Endometrial microvascular endothelial cells (primary cell): ENCODE results near the gene ACP5. TPM values are rescaled to one million over a fixed set of nuclear protein-coding genes. Genes with fewer than 3 reads are reported as not detected.
"Not testable (repeated sequence)": the region's sequence is repeated elsewhere in the genome, so short reads cannot be mapped to it uniquely, and the experiment has no call there.

ENCODE experiments used
- in situ Hi-C: cut with HindIII; loops from 2 replicates; pipeline ENCODE4 v1.10.0; 2017; ENCODE audit warnings: low sequenced_read_pairs, low pct_unique_long_range_greater_than_20kb; ENCODE audit errors: inconsistent ontology term
- total RNA-seq: library from RNA; depleted of rRNA; stranded (reverse); fragments of >200 nt; gene quantifications from one replicate; pipeline ENCODE4 v1.2.3, GENCODE V29; 2015; ENCODE audit errors: inconsistent ontology term

ACP5 gene
- total RNA-seq, 1 donor from 2014 or later: not detected

DNA sequence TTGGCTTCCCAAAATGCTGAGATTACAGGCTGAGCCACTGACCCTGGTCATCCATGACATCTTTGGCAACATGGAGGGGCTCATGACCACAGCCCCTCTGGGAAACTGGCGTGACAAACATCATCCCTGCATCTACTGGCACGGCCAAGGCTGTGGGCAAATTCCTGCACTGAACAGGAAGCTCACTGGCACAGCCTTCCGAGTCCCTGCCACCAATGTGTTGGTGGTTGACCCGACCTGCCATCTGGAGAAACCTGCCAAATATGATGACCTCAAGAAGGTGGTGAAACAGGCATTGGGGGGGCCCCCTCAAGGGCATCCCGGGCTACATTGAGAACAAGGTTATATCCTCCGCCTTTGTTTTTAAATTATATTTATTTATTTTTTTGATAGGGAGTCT is 8.9 kb upstream of the ACP5 start:
- in situ Hi-C loops: no loop called here

DNA sequence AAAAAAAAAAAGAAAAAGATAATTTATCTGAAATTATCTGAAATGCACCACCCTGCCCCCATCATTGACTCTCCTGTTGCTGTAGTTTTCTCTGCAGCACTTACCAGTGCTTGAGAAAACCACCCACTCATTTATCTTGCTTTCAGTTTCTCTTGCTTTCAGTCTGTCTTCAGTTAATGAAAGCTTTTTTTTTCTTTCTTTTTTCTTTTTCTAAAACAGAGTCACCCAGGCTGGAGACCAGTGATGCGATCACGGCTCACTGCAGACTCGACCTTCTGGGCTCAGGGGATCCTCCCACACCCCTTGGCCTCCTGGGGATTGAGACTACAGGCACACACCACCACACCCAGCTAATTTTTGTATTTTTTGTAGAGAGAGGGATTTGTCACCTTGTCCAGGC is 4.3 kb upstream of the ACP5 start:
- in situ Hi-C loops: no loop called here

DNA sequence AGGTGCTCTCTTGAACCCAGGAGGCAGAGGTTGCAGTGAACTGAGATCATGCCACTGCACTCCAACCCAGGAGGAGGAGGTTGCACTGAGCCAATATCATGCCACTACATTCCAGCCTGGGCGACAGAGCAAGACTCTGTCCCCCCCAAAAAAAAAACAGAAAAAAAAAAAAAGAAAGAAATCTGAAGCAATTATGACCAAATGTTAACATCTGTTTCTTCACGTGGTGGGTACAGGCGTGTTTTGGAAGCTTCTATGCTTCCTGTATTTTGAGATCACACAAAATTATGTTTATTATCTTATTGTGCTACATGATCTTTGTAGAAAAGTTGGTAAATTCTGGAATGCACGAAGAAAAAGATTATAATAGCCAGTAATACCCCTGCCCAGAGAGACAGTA is 2.7 kb upstream of the ACP5 start:
- in situ Hi-C loops: no loop called here

DNA sequence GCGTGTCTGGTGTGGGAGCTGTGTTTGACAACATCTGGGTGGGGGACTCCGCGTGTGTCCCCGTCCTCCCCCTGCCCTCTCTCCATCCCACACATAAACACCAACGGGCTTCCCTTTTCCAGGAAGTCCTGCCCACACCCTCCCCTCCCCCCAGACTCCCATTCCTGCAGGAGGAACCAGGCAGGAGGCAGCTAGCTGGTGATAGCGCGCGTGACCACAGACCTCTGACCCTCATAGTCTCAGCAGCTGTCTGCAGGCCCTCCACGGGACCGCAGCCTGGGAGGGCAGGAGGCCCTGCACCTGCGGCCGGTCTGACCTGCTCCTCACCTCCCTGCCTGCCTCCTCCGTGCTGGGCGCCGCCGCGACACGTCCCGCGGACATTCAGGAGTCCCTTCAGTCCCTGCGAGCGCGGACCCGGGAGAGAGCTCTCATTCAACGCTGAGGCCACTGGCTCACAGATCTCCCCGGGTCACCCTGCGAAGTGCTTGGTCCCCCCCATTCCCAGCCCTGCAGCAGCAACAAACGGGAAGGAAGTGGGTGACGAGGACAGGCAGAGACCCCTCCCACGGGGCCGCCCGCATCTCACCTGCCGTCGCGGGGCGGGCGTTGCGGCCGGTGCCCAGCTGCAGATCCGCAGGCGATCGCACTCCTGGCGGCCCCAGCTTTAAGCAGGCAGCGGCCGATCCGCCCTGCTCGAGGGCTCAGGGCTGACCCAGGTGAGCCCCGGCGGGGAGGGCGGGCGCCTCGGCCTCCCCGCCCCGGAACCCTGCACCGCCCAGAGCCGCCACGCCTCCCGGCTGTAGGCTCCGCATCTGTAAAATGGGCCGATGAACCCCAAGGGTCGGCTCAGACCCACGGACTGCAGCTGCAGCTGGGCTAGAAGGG is 1.1 kb upstream of the ACP5 start:
- in situ Hi-C loops: no loop called here

DNA sequence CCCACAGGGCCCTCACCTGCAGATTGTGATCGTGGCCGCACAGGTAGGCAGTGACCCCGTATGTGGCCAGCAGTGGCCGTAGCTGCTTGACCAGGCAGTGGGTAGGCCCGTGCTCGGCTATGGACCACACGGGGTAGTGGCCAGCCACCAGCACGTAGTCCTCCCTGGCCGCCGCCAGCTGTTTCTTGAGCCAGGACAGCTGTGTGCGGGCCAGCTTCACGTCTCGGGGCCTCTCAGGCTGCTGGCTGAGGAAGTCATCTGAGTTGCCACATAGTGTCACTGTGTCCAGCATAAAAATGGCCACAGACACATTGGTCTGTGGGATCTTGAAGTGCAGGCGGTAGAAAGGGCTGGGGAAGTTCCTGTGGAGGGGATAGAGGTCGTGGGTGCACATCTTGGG is 1.2 kb downstream of the ACP5 start:
- in situ Hi-C loops: no loop called here

DNA sequence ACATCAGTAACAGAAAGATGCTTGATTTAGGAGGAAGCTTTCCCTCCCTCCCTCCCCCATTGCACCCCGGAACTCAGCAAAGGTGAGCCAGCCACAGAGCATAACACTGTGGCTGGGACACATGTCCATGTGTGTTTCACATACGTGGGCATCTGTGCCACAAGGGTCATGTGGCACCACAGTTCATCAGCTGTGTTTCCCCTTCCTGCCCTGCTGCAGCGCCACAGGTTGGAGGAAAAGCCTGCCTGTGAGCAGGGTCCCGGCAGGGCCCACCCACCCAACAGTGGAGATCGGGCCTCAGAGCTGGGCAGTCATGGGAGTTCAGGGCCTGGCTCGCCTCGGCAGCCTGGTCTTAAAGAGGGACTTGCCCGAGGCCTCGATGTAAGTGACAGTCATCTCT is 2.8 kb downstream of the ACP5 start:
- in situ Hi-C loops: no loop called here

DNA sequence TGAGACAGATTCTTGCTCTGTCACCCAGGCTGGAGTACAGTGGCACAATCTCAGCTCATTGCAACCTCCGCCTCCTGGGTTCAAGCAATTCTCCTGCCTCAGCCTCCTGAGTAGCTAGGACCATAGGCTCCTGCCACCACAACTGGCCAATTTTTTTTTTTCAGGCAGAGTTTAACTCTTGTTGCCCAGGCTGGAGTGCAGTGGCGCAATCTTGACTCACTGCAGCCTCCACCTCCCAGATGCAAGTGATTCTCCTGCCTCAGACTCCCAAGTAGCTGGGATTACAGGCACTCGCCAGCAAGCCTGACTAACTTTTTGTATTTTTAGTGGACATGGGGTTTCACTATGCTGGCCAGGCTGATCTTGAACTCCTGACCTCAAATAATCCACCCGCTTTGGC is 3.7 kb downstream of the ACP5 start:
- in situ Hi-C loops: not testable (repeated sequence)

DNA sequence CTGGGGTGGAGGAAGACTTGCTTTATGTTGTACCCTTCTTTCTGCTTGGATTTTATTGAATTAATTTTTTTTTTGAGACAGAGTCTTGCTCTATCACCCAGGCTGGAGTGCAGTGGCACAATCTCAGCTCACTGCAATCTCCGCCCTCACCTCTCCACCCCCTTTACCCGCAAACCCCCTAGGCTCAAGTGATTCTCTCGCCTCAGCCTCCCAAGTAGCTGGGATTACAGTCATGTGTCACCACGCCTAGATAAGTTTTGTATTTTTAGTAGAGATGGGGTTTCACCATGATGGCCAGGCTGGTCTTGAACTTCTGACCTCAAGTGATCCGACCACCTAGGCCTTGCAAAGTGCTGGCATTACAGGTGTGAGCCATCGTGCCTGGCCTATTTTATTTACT is 4.1 kb downstream of the ACP5 start:
- in situ Hi-C loops: not testable (repeated sequence)

DNA sequence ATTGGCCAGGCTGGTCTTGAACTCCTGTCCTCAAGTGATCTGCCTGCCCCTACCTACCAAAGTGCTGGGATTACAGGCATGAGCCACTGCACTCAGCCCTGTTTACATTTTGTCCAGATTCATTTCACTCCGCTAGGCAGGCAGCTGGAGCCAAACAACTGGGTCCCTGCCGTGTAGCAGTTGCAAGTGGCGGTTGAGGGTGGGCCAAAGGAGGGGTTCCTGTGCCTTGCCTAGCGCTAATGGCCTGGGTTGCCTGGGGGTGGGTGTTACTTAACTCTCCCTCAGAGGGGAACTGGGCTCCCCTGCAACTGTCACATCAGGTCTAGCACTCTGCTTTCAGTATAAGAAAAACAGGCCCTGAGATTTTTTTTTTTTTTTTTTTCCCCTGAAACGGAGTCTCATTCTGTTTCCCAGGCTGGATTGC is 7.4 kb downstream of the ACP5 start:
- in situ Hi-C loops: no loop called here

DNA sequence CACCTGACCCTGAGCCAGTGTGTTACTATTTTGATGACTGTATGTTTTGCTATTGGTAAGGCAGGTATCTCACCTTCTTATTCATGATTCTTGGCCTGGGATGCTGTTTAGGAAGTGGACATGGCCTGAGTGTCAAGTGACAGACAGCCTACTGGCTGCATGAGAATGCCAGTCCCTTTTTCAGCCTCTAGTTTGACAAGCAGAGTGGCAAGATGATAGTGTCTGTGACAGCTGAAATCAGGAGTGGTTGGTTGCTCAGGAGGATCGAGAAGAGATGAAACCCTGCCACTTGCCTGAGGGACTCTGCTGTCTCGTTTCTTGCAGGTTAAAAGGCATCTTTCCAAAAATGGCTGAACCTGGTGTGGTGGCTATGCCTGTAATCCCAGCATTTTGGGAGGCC is 11.3 kb downstream of the ACP5 start:
- in situ Hi-C loops: no loop called here

DNA sequence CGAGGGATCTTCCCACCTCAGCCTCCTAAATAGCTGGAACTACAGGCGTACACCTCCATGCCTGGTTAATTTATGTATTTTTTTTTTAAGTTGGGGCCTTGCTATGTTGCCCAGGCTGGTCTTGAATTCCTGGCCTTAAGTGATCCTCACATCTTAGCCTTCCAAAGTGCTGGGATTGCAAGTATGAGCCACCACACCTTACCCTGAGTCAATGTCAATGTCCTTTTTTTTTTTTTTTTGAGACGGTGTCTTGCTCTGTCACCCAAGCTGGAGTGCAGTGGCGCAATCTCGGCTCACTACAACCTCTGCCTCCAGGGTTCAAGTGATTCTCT is 11.8 kb downstream of the ACP5 start:
- in situ Hi-C loops: not testable (repeated sequence)

DNA sequence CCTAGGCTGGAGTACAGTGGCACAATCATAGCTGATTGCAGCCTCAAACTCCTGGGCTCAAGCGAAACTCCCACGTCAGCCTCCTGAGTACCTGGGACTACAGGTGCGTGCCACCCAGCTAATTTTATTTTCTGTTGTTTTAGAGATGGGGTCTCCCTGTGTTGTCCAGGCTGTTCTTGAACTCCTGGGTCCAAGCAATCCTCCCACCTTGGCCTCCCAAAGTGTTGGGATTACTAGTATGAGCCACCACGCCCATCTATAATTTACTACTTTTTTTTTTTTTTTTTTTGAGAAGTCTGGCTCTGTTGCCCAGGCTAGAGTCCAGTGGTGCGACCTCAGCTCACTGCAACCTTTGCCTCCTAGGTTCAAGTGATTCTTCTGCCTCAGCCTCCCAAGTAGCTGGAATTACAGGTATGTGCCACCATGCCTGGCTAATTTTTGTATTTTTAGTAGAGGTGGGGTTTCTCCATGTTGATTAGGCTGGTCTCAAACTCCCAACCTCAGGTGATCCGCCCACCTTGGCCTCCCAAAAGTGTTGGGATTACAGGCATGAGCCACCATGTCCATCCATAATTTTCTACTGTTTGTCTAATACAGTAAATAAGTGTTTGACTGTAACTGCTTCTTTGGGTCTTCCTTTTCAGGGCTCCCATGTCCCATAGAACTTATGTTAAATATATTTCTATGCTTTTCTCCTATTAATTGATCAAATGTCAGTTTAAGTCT is 13.2 kb downstream of the ACP5 start:
- in situ Hi-C loops: not testable (repeated sequence)

DNA sequence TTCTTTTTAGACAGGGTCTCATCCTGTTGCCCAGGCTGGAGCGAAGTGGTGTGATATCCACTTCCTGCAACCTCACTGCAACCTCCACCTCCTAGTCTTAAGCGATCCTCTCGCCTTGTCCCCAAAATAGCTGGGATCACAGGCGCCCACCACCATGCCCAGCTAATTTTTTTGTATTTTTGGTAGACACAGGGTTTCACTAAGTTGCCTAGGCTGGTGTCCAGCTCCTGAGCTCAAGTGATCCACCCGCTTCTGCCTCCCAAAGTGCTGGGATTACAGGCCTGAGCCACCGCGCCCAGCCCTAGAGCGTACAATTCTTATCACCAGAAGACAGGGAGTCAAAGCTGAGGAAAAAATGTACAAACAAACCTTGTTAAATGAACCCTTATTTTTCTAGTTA is 13.9 kb downstream of the ACP5 start:
- in situ Hi-C loops: no loop called here

DNA sequence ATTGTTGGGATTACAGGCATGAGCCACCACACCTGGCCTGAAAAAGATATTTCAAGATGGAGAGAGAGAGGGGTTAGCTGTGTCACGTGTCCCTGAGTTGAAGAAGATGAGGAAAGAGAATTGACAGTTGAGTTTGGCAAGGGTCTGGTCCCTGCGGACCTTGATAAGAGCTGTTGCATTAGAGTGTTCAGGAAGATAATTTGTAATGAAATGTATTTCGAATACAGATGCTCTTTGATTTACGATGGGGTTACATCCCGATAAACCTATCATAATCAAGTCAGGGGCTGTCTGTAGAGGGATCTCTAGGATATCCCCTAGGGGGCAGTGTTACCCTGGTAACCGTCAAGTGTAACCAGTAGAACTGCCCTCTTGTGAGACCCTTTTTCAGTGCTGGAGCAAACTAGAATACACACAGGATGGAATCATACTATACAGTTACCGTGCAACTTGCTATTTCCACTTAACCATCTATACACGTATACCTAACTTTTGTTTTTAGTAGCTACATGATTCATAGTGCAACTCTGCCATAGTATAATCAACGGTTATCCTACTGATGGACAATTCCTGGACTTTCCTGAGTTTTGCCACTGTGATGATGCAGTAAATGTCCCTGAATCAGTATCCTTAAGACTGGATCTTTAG is 16.9 kb downstream of the ACP5 start:
- in situ Hi-C loops: no loop called here

DNA sequence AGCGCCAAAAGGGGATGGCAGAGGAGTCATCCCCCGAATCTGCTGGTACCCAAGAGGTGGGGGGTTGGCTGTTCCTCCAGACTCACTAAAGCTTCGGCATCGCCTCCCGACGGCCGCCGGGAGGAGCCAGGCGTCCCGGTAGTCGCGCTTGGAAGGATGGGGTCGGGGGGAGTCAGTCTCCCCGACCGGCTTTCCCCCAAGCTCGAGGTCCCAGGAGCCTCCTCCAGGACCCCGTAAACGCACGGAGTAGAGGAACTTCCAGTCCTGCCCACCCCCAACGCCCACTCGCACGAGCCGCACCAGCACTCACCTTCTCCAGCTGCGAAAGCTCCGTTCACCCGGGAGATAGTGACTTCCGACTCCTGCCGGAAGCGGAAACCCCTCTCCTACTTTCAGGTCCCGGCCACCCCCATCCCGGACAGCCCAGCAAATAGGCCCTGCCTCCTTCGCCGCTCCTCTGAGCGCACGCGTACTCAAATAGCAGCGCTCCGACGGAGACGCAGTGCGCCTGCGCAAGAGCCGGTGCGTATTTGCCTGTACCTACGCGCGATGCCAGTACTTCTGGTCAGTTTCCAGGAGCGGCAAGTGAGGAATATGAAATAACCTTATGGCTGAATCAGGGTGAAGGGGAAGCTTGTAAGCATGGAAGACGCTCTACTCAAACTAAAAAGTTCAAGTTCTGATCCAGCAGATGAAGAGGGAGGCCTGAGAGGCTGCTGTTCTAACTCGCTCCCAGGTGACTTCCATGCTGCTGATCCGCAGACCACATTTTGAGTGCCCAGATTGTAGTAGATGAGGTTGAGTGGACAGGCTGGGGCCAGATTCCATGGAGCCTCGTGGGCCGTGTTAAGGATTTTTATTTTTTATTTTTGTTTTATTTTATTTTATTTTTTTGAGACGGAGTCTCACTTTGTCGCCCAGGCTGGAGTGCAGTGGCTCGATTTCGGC is 18.3 kb downstream of the ACP5 start, which contains the start of gene ELOF1:
Gene ELOF1 (minus strand): TSS at position 350 of the 948 bp plus-strand sequence. CDS start 4,883 bp downstream, outside the sequence.
- in situ Hi-C loops: no loop called here

DNA sequence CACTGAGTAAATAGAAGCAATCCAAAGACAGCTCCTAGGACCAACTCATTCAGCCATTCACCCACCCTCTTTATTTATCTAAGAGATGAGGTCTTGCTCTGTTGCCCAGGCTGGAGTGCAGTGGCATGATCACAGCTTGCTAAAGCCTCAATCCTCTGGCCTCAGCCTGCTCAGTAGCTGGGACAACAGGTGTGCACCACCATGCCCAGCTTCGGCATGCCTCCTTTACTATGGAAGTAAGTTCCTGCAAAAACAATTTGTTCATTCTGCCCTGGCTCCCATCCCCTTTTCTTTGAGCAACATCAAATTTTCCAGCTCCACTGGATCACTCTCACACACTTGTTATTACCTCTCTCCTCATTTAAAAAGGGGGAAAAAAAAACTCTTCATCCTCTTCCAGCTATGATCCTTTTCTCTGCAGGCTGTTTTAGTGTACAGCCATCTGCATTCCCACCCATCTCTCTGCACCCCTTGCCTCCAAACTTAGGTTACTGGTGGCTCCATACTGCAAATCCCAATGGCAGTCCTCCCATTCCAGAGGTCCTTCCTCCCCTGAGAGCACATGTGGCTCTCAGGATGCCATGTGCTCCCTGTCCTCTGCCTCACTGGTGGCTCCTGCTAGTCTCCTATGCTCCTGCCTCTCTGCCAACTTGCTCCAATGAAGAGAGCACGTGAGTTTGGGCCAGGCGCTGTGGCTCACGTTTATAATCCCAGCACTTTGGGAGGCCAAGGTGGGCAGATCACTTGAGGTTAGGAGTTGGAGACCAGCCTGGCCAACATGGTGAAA is 20.6 kb downstream of the ACP5 start:
- in situ Hi-C loops: no loop called here

DNA sequence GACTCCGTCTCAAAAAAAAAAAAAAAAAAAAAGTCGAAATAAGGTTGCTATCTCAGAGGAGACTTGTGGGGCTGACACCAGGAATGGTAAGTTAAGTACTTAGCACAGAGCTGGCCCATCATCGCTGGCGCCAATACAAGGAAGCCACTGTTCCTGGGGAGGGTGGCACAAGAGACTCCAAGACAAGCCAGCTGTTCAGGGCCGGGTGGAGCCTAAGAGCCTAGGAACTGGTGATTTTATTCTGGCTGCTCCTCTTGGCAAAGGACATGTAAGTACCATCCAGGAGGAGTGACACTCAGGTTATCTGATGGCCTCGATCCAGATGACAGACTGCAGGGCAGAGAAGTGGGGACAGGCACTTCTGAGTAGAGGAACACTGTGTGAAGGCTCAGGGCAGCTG is 22.2 kb downstream of the ACP5 start:
- in situ Hi-C loops: no loop called here

DNA sequence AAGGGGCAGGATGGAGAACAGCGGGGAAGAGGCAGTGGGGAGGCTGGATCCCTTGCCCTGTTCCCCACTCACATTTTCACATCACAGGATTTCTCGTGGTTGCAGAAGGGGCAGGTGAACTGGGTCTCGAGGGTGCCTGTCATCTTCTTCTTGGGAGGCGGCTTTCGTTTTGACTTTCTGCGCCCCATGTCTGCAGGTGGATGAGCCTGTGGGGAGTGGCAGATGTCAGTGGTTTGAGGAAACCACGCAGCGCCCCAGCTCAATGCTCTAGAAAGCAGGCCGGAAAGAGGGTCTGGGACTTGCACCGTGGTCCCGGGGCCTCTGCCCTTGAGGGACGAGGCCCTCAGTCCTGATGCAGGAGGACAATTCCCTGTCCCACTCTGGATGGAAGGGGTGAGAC is 23.3 kb downstream of the ACP5 start:
- in situ Hi-C loops: no loop called here
